LNCaP clone FGC (cell line): ENCODE measurements around the gene CNPY1.

Experiments
- DNase-seq: peaks from one replicate; pipeline ENCODE4 v3.0.0-alpha.2; 2011; ENCODE audit warnings: low read depth
- H3K4me3 ChIP-seq: 2 replicates; pipeline ENCODE4 v1.5.1; 2011; ENCODE audit warnings: mild to moderate bottlenecking, low read depth, low read length, control low read depth
- TF ChIP-seq, protein P1 (sequence below): IDR thresholded peaks from 2 replicates; pipeline ENCODE4 v1.5.1; 2012; ENCODE audit warnings: mild to moderate bottlenecking; ENCODE audit not compliant: control insufficient read depth, insufficient read depth; ENCODE audit errors: extremely low read depth

The CNPY1 gene

DNA sequence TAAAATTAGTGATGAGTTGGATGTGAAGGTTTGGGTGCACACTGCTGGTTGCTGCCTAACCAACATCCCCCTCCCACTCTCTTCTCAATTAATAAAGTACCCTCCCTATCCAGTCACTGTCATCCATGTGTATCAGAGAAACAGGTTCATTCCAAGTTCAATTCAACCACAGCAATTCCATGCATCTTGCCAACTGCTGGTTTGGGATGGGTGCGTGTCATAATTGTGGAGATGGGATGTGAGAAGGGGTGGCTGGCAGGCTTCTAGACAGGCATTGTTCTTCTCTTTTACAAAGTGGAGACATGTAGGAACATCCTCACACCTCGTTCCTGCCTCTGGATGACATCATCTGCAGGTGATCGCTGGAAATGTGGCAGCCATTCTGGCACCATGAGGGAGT, 7.5 kb upstream of the CNPY1 start:
- no peak for DNase-seq
- TF ChIP-seq, protein P1, sequence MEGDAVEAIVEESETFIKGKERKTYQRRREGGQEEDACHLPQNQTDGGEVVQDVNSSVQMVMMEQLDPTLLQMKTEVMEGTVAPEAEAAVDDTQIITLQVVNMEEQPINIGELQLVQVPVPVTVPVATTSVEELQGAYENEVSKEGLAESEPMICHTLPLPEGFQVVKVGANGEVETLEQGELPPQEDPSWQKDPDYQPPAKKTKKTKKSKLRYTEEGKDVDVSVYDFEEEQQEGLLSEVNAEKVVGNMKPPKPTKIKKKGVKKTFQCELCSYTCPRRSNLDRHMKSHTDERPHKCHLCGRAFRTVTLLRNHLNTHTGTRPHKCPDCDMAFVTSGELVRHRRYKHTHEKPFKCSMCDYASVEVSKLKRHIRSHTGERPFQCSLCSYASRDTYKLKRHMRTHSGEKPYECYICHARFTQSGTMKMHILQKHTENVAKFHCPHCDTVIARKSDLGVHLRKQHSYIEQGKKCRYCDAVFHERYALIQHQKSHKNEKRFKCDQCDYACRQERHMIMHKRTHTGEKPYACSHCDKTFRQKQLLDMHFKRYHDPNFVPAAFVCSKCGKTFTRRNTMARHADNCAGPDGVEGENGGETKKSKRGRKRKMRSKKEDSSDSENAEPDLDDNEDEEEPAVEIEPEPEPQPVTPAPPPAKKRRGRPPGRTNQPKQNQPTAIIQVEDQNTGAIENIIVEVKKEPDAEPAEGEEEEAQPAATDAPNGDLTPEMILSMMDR, result no peak
- H3K4me3 ChIP-seq, result no peak overlapping the region

- DNase-seq, result no peak
- TF ChIP-seq, protein P1, result no peak
- H3K4me3 ChIP-seq, result no peak overlapping the region
Observed at GRCh38 chr7:155551785-155552611, 5.6 kb upstream of the CNPY1 start.

DNA sequence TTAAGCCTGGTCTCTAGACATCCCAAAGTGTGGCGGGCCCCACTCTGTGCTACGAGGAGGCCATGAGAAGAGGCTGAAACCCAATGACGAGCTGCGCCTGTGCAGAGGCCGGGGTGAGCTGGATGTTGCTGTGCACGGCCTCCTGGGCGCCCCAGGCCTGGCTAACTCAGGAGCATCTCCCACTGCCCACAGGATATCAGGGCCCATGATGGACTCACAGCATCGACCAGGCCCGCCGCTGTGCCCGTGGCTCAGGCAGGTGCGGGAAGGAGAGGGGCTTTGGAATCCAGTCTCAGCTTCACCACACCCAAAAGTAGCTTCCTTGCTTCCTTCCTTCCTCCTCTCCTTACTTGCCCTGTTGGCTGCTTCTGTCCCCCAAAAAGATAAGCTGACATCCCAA, 4.6 kb upstream of the CNPY1 start:
- TF ChIP-seq, protein P1, result no peak
- no peak overlapping the region for H3K4me3 ChIP-seq
- no peak for DNase-seq

- no peak for DNase-seq
- TF ChIP-seq, protein P1, result no peak
- H3K4me3 ChIP-seq, result no peak overlapping the region
Observed at GRCh38 chr7:155549226-155549625, 2.9 kb upstream of the CNPY1 start.

GRCh38 chr7:155547161-155547791, 917 bp upstream of the CNPY1 start:
- DNase-seq, result no peak
- no peak overlapping the region for H3K4me3 ChIP-seq
- TF ChIP-seq, protein P1, result no peak

- H3K4me3 ChIP-seq, result no peak overlapping the region
- TF ChIP-seq, protein P1, result 0 out of 2 replicates have a peak, but pooled peaks have one; percentile 13
- no peak for DNase-seq
Observed at GRCh38 chr7:155545348-155545747, 1.0 kb downstream of the CNPY1 start.

- no peak for DNase-seq
- H3K4me3 ChIP-seq, result no peak overlapping the region
- TF ChIP-seq, protein P1, result no peak
Observed at GRCh38 chr7:155544485-155544884, 1.9 kb downstream of the CNPY1 start.
